Immature natural killer cell (primary cell): ENCODE measurements around the gene CSNK2A1. TPM values are rescaled to one million over a fixed set of nuclear protein-coding genes. Genes with fewer than 3 reads are reported as not detected.
A peak's percentile ranks its signal among the peaks of the same experiment; 100 is the strongest.

Experiments used
- DNase-seq, 3 donors: peaks; one replicate each; pipeline ENCODE4 v3.0.0; 2022; ENCODE audit warnings: mixed read lengths in 1 of 3
- H3K27ac Mint-ChIP-seq, 6 donors: one replicate each; pipeline ENCODE4 v1.8.0; 2020; ENCODE audit warnings: mixed read lengths in 6 of 6, mild to moderate bottlenecking in 5 of 6, inconsistent platforms in 4 of 6, moderate library complexity in 3 of 6
- H3K27me3 Mint-ChIP-seq, 3 donors: one replicate each; pipeline ENCODE4 v1.8.0; 2020 to 2021; ENCODE audit warnings: low read depth in 3 of 3, mild to moderate bottlenecking in 3 of 3, mixed read lengths in 3 of 3, moderate library complexity in 3 of 3, inconsistent platforms in 1 of 3
- H3K36me3 Mint-ChIP-seq, 3 donors: one replicate each; pipeline ENCODE4 v1.8.0; 2020; ENCODE audit warnings: mixed read lengths in 3 of 3, inconsistent platforms in 2 of 3, mild to moderate bottlenecking in 2 of 3
- H3K4me1 Mint-ChIP-seq, 2 donors: one replicate each; pipeline ENCODE4 v1.8.0; 2020; ENCODE audit warnings: inconsistent platforms in 2 of 2, mild to moderate bottlenecking in 2 of 2, mixed read lengths in 2 of 2, moderate library complexity in 1 of 2
- H3K4me3 Mint-ChIP-seq, 5 donors: one replicate each; pipeline ENCODE4 v1.8.0; 2020; ENCODE audit warnings: mild to moderate bottlenecking in 5 of 5, mixed read lengths in 5 of 5, inconsistent platforms in 3 of 5, moderate library complexity in 3 of 5
- H3K9me3 Mint-ChIP-seq, 6 donors: one replicate each; pipeline ENCODE4 v1.8.0; 2020; ENCODE audit warnings: mild to moderate bottlenecking in 6 of 6, mixed read lengths in 6 of 6, inconsistent platforms in 4 of 6, moderate library complexity in 3 of 6
- polyA plus RNA-seq, 3 donors: library from polyadenylated mRNA; unstranded; fragments of 300-500 nt; fragmentation: Illumina TruSeq; gene quantifications; one replicate each; pipeline ENCODE4 v1.2.3, GENCODE V29; 2021

The CSNK2A1 gene
- polyA plus RNA-seq, 3 donors from 2014 or later = 39.9 to 65.9 (median 60.1) TPM

GRCh38 chr20:556984-557383, 13.4 kb upstream of the CSNK2A1 start:
- peaks cover 6 to 17% (median 13%) of the 10 kb centered on the region in 3 donors for H3K27me3 Mint-ChIP-seq
- H3K9me3 Mint-ChIP-seq = no peaks in the 10 kb centered on the region
- H3K4me3 Mint-ChIP-seq = no peak overlapping the region

GRCh38 chr20:555976-556385, 12.4 kb upstream of the CSNK2A1 start:
- Mint-ChIP-seq H3K36me3 (peaks cover 0 to 4% (median 0%) of the 10 kb centered on the region in 3 donors), H3K27ac (no peak overlapping the region), H3K9me3 (no peaks in the 10 kb centered on the region), H3K27me3 (peaks cover 4 to 11% (median 9%) of the 10 kb centered on the region in 3 donors), H3K4me3 (no peak overlapping the region), H3K4me1 (no peaks in the 10 kb centered on the region)
- no peak for DNase-seq

More at GRCh38 chr20:556984-557383, 13.4 kb upstream of the CSNK2A1 start:
- Mint-ChIP-seq H3K27ac (no peak overlapping the region), H3K4me1 (no peaks in the 10 kb centered on the region), H3K36me3 (peaks cover 0 to 4% (median 0%) of the 10 kb centered on the region in 3 donors)
- DNase-seq = no peak

- peaks cover 0 to 4% (median 0%) of the 10 kb centered on the region in 3 donors for H3K36me3 Mint-ChIP-seq
- H3K4me1 Mint-ChIP-seq = no peaks in the 10 kb centered on the region
- H3K4me3 Mint-ChIP-seq = no peak overlapping the region
These were observed 7.0 kb upstream of the CSNK2A1 start for GRCh38 chr20:550611-551010.

GRCh38 chr20:549722-550496, 6.3 kb upstream of the CSNK2A1 start:
- no peaks in the 10 kb centered on the region for H3K4me1 Mint-ChIP-seq
- H3K9me3 Mint-ChIP-seq = no peaks in the 10 kb centered on the region
- peaks cover 5 to 11% (median 7%) of the 10 kb centered on the region in 3 donors for H3K27me3 Mint-ChIP-seq
- no peak overlapping the region for H3K27ac Mint-ChIP-seq
- peaks cover 0 to 4% (median 0%) of the 10 kb centered on the region in 3 donors for H3K36me3 Mint-ChIP-seq
- no peak overlapping the region for H3K4me3 Mint-ChIP-seq
- DNase-seq = no peak

More at GRCh38 chr20:550611-551010, 7.0 kb upstream of the CSNK2A1 start:
- H3K9me3 Mint-ChIP-seq = no peaks in the 10 kb centered on the region
- peaks cover 2 to 15% (median 11%) of the 10 kb centered on the region in 3 donors for H3K27me3 Mint-ChIP-seq
- no peak for DNase-seq
- H3K27ac Mint-ChIP-seq = no peak overlapping the region

GRCh38 chr20:548906-549305, 5.3 kb upstream of the CSNK2A1 start:
- H3K27me3 Mint-ChIP-seq = peaks cover 5 to 8% (median 7%) of the 10 kb centered on the region in 3 donors
- peaks cover 9 to 10% of the 10 kb centered on the region in 2 donors for H3K4me1 Mint-ChIP-seq
- H3K27ac Mint-ChIP-seq = no peak overlapping the region
- H3K9me3 Mint-ChIP-seq = no peaks in the 10 kb centered on the region
- peaks cover 0 to 4% (median 0%) of the 10 kb centered on the region in 3 donors for H3K36me3 Mint-ChIP-seq
- no peak overlapping the region for H3K4me3 Mint-ChIP-seq
- no peak for DNase-seq

GRCh38 chr20:547394-547793, 3.8 kb upstream of the CSNK2A1 start:
- H3K9me3 Mint-ChIP-seq = no peaks in the 10 kb centered on the region
- peaks cover 8 to 12% (median 10%) of the 10 kb centered on the region in 3 donors for H3K27me3 Mint-ChIP-seq
- peaks cover 0 to 2% (median 0%) of the 10 kb centered on the region in 3 donors for H3K36me3 Mint-ChIP-seq

GRCh38 chr20:546353-546752, 2.8 kb upstream of the CSNK2A1 start:
- no peak overlapping the region for H3K27ac Mint-ChIP-seq
- H3K4me3 Mint-ChIP-seq = no peak overlapping the region
- H3K36me3 Mint-ChIP-seq = no peaks in the 10 kb centered on the region

More at GRCh38 chr20:547394-547793, 3.8 kb upstream of the CSNK2A1 start:
- H3K27ac Mint-ChIP-seq = no peak overlapping the region
- peaks cover 19% of the 10 kb centered on the region in 2 donors for H3K4me1 Mint-ChIP-seq
- H3K4me3 Mint-ChIP-seq = no peak overlapping the region
- no peak for DNase-seq

GRCh38 chr20:544153-544725, 649 bp upstream of the CSNK2A1 start:
- Mint-ChIP-seq H3K36me3 (no peaks in the 10 kb centered on the region), H3K4me1 (peaks cover 40 to 51% of the 10 kb centered on the region in 2 donors), H3K27ac (peak overlapping the region; percentile 94 to 100 (median 99)), H3K9me3 (no peaks in the 10 kb centered on the region), H3K4me3 (peak overlapping the region; percentile 86 to 97 (median 92)), H3K27me3 (peaks cover 2 to 9% (median 8%) of the 10 kb centered on the region in 3 donors)
- no peak for DNase-seq

More at GRCh38 chr20:546353-546752, 2.8 kb upstream of the CSNK2A1 start:
- DNase-seq = no peak
- H3K9me3 Mint-ChIP-seq = no peaks in the 10 kb centered on the region
- H3K4me1 Mint-ChIP-seq = peaks cover 30% of the 10 kb centered on the region in 2 donors
- H3K27me3 Mint-ChIP-seq = peaks cover 6 to 12% (median 10%) of the 10 kb centered on the region in 3 donors

GRCh38 chr20:542777-543368, 717 bp downstream of the CSNK2A1 start:
- Mint-ChIP-seq H3K27me3 (peaks cover 2 to 9% (median 8%) of the 10 kb centered on the region in 3 donors), H3K9me3 (no peaks in the 10 kb centered on the region), H3K27ac (peak overlapping the region; percentile 53 to 98 (median 78)), H3K4me3 (peak overlapping the region; percentile 86 to 97 (median 92)), H3K36me3 (no peaks in the 10 kb centered on the region), H3K4me1 (peaks cover 53 to 65% of the 10 kb centered on the region in 2 donors)
- peak in 1 of 3 donors; percentile 4 for DNase-seq

- DNase-seq = no peak
- no peaks in the 10 kb centered on the region for H3K9me3 Mint-ChIP-seq
- no peak overlapping the region for H3K4me3 Mint-ChIP-seq
- no peak overlapping the region for H3K27ac Mint-ChIP-seq
- H3K27me3 Mint-ChIP-seq = peaks cover 2 to 8% (median 5%) of the 10 kb centered on the region in 3 donors
- peaks cover 75 to 87% of the 10 kb centered on the region in 2 donors for H3K4me1 Mint-ChIP-seq
- H3K36me3 Mint-ChIP-seq = no peaks in the 10 kb centered on the region
These were observed 3.0 kb downstream of the CSNK2A1 start for GRCh38 chr20:540391-541201.

GRCh38 chr20:539848-540247, 3.7 kb downstream of the CSNK2A1 start:
- no peak overlapping the region for H3K4me3 Mint-ChIP-seq
- H3K9me3 Mint-ChIP-seq = no peaks in the 10 kb centered on the region
- peaks cover 2 to 5% (median 5%) of the 10 kb centered on the region in 3 donors for H3K27me3 Mint-ChIP-seq
- no peak for DNase-seq
- peak overlapping the region in 1 of 6 donors; percentile 48 for H3K27ac Mint-ChIP-seq
- no peaks in the 10 kb centered on the region for H3K36me3 Mint-ChIP-seq
- peaks cover 82 to 95% of the 10 kb centered on the region in 2 donors for H3K4me1 Mint-ChIP-seq

GRCh38 chr20:539191-539590, 4.4 kb downstream of the CSNK2A1 start:
- H3K4me1 Mint-ChIP-seq = peaks cover 82 to 95% of the 10 kb centered on the region in 2 donors
- no peak for DNase-seq
- peak overlapping the region in 1 of 5 donors; percentile 10 for H3K4me3 Mint-ChIP-seq
- H3K9me3 Mint-ChIP-seq = no peaks in the 10 kb centered on the region
- H3K36me3 Mint-ChIP-seq = no peaks in the 10 kb centered on the region
- peaks cover 2 to 5% (median 5%) of the 10 kb centered on the region in 3 donors for H3K27me3 Mint-ChIP-seq
- H3K27ac Mint-ChIP-seq = peak overlapping the region in 5 of 6 donors; percentile 13 to 73 (median 27)

GRCh38 chr20:537983-538382, 5.6 kb downstream of the CSNK2A1 start:
- H3K4me1 Mint-ChIP-seq = peaks cover 82 to 100% of the 10 kb centered on the region in 2 donors
- H3K27me3 Mint-ChIP-seq = peaks cover 0 to 1% (median 0%) of the 10 kb centered on the region in 3 donors
- H3K27ac Mint-ChIP-seq = peak overlapping the region in 4 of 6 donors; percentile 3 to 67 (median 36)
- H3K9me3 Mint-ChIP-seq = no peaks in the 10 kb centered on the region
- DNase-seq = no peak
- no peaks in the 10 kb centered on the region for H3K36me3 Mint-ChIP-seq
- peak overlapping the region in 2 of 5 donors; percentile 2 to 24 for H3K4me3 Mint-ChIP-seq
